SK-N-SH treated with all-trans-retinoic acid at 6 μM for 48 hours (cell line): ENCODE data around the gene ZEB1.

Experiments
- BACH2 ChIP-seq: fragments of 250-450 bp; sonication (Bioruptor Pico); IDR thresholded peaks from 2 replicates; pipeline ENCODE4 v1.9.0; 2021; ENCODE audit warnings: mild to moderate bottlenecking, borderline replicate concordance
- ESRRG ChIP-seq: fragments of 250-450 bp; sonication (Bioruptor Pico); IDR thresholded peaks from 2 replicates; pipeline ENCODE4 v1.6.1; 2021; ENCODE audit warnings: mild to moderate bottlenecking
- GLIS3 ChIP-seq: fragments of 250-450 bp; sonication (Bioruptor Pico); IDR thresholded peaks from 2 replicates; pipeline ENCODE4 v1.5.0; 2020; ENCODE audit warnings: mild to moderate bottlenecking, moderate library complexity
- PPARA ChIP-seq: fragments of 250-450 bp; sonication (Bioruptor Pico); IDR thresholded peaks from 2 replicates; pipeline ENCODE4 v1.5.0; 2020; ENCODE audit warnings: mild to moderate bottlenecking, borderline replicate concordance
- TOX ChIP-seq: fragments of 250-450 bp; sonication (Bioruptor Pico); IDR thresholded peaks from 2 replicates; pipeline ENCODE4 v1.8.0; 2021; ENCODE audit warnings: mild to moderate bottlenecking, moderate library complexity, borderline replicate concordance
- ZC3H10 ChIP-seq: fragments of 250-450 bp; sonication (Bioruptor Pico); IDR thresholded peaks from 2 replicates; pipeline ENCODE4 v1.5.1; 2021; ENCODE audit warnings: mild to moderate bottlenecking, moderate library complexity
- ZFP3 ChIP-seq: fragments of 250-450 bp; sonication (Bioruptor Pico); IDR thresholded peaks from 2 replicates; pipeline ENCODE4 v1.5.0; 2020; ENCODE audit warnings: mild to moderate bottlenecking, moderate library complexity
- ZFP30 ChIP-seq: fragments of 450-650 bp; formaldehyde crosslinking; IDR thresholded peaks from 2 replicates; pipeline ENCODE4 v1.5.0; 2022; ENCODE audit warnings: mild to moderate bottlenecking, moderate library complexity
- ZNF565 ChIP-seq: fragments of 450-650 bp; formaldehyde crosslinking; conservative IDR thresholded peaks from 2 replicates; pipeline ENCODE4 v1.5.0; 2020; ENCODE audit warnings: low read depth, mild to moderate bottlenecking, moderate library complexity
- ZNF70 ChIP-seq: fragments of 450-650 bp; formaldehyde crosslinking; IDR thresholded peaks from 2 replicates; pipeline ENCODE4 v1.5.0; 2020; ENCODE audit warnings: mild to moderate bottlenecking, moderate library complexity
- ZNF8 ChIP-seq: fragments of 450-650 bp; formaldehyde crosslinking; IDR thresholded peaks from 2 replicates; pipeline ENCODE4 v1.5.0; 2020; ENCODE audit warnings: mild to moderate bottlenecking, moderate library complexity
- TF ChIP-seq, protein P1 (sequence below): fragments of 250-450 bp; sonication (Bioruptor Pico); IDR thresholded peaks from 2 replicates; pipeline ENCODE4 v1.5.1; 2020; ENCODE audit warnings: low read depth, mild to moderate bottlenecking, moderate library complexity
- TF ChIP-seq, protein P2 (sequence below): fragments of 250-450 bp; sonication (Bioruptor Pico); IDR thresholded peaks from 2 replicates; pipeline ENCODE4 v1.8.0; 2020; ENCODE audit warnings: mild to moderate bottlenecking, moderate library complexity, borderline replicate concordance
- TF ChIP-seq, protein P3 (sequence below): fragments of 250-450 bp; sonication (Bioruptor Pico); IDR thresholded peaks from 2 replicates; pipeline ENCODE4 v1.8.0; 2021; ENCODE audit warnings: low read depth, mild to moderate bottlenecking, moderate library complexity, borderline replicate concordance

DNA sequence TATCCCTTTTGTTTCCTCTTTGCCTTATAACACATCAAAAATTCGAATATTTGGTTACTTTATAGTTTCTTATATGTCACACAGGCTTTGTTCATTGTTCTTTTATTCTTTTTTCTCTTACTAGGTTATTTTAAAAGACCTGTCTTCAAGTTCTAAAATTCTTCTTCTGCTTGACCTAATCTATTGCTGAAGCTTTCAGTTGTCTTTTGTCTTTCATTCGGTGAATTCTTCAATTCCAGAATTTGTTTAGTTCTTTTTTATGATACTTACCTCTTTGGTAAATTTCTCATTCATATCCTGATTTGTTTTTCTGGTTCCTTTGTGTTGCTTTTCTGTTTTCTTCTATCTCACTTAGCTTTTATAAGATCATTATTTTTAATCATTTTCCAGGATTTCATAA is 188.4 kb downstream of the ZEB1 start:
- no peak for TF ChIP-seq ZC3H10 (CRISPR knock-in tag)
- no peak for TF ChIP-seq GLIS3
- TF ChIP-seq, protein P1, sequence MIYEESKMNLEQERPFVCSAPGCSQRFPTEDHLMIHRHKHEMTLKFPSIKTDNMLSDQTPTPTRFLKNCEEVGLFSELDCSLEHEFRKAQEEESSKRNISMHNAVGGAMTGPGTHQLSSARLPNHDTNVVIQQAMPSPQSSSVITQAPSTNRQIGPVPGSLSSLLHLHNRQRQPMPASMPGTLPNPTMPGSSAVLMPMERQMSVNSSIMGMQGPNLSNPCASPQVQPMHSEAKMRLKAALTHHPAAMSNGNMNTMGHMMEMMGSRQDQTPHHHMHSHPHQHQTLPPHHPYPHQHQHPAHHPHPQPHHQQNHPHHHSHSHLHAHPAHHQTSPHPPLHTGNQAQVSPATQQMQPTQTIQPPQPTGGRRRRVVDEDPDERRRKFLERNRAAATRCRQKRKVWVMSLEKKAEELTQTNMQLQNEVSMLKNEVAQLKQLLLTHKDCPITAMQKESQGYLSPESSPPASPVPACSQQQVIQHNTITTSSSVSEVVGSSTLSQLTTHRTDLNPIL (CRISPR knock-in tag): no peak
- TF ChIP-seq TOX (CRISPR knock-in tag): no peak
- no peak for TF ChIP-seq BACH2 (CRISPR knock-in tag)
- TF ChIP-seq, protein P2, sequence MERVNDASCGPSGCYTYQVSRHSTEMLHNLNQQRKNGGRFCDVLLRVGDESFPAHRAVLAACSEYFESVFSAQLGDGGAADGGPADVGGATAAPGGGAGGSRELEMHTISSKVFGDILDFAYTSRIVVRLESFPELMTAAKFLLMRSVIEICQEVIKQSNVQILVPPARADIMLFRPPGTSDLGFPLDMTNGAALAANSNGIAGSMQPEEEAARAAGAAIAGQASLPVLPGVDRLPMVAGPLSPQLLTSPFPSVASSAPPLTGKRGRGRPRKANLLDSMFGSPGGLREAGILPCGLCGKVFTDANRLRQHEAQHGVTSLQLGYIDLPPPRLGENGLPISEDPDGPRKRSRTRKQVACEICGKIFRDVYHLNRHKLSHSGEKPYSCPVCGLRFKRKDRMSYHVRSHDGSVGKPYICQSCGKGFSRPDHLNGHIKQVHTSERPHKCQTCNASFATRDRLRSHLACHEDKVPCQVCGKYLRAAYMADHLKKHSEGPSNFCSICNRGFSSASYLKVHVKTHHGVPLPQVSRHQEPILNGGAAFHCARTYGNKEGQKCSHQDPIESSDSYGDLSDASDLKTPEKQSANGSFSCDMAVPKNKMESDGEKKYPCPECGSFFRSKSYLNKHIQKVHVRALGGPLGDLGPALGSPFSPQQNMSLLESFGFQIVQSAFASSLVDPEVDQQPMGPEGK (CRISPR knock-in tag): no peak
- TF ChIP-seq ZNF8: no peak
- TF ChIP-seq PPARA: no peak
- no peak for TF ChIP-seq ZNF70
- no peak for TF ChIP-seq ZFP30 (CRISPR knock-in tag)
- TF ChIP-seq ZFP3 (CRISPR knock-in tag): no peak
- TF ChIP-seq, protein P3, sequence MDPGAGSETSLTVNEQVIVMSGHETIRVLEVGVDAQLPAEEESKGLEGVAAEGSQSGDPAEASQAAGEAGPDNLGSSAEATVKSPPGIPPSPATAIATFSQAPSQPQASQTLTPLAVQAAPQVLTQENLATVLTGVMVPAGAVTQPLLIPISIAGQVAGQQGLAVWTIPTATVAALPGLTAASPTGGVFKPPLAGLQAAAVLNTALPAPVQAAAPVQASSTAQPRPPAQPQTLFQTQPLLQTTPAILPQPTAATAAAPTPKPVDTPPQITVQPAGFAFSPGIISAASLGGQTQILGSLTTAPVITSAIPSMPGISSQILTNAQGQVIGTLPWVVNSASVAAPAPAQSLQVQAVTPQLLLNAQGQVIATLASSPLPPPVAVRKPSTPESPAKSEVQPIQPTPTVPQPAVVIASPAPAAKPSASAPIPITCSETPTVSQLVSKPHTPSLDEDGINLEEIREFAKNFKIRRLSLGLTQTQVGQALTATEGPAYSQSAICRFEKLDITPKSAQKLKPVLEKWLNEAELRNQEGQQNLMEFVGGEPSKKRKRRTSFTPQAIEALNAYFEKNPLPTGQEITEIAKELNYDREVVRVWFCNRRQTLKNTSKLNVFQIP (CRISPR knock-in tag): no peak
- TF ChIP-seq ESRRG: no peak
- TF ChIP-seq ZNF565: no peak
